GM18499 (cell line): Measurements from ENCODE around the gene ATG9B.

Source experiments
- ATAC-seq: cut with Tn5 transposase; IDR thresholded peaks from one replicate; pipeline ENCODE4 v1.9.1; 2021; ENCODE audit warnings: moderate number of reproducible peaks; ENCODE audit not compliant: insufficient read depth, unreplicated experiment

ATG9B gene

DNA sequence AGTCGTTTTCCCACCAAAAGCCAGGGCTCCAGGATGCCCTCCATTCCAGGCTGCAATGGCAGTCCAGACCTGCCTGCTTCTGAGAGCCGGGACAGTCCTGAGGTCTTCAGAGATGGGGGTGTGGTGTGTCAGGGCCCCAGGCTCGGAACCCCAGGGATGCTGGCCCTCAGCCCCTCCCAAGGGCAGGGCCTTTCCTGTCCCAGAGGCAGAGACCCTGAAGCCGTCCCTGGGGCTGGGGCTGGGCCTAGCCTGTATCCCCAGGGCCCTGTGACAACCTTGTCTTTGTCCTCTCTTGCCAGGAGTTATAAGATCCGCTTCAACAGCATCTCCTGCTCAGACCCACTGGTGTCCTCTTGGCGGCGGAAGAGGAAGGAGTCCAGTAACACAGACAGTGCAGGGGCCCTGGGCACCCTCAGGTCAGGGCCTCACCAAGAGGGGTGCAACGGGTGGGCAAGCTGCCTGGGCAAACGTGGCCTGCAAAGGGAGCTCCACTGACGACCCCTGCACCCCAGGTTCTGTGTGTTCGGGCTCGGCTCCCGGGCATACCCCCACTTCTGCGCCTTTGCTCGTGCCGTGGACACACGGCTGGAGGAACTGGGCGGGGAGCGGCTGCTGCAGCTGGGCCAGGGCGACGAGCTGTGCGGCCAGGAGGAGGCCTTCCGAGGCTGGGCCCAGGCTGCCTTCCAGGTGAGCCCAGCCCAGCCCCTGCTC is 17.5 kb downstream of the ATG9B start:
- no peak for ATAC-seq

DNA sequence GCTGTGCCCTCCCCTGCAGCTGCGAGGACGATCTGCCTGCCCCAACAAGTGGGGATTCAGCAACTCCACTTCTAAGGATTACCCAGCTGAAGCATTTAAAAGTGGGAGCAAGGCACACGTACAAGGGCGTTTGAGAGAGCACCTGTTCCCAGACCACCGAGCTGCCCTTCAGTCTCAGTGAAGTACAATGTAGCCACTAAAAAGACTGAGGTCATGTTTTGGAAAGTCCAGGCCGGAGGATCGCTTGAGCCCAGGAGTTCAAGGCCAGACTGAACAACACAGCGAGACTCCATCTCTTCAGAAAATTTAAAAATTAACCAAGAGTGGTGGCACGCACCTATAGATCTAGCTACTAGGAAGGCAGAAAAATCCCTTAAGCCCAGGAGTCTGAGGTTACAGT is 18.7 kb downstream of the ATG9B start:
- no peak for ATAC-seq

DNA sequence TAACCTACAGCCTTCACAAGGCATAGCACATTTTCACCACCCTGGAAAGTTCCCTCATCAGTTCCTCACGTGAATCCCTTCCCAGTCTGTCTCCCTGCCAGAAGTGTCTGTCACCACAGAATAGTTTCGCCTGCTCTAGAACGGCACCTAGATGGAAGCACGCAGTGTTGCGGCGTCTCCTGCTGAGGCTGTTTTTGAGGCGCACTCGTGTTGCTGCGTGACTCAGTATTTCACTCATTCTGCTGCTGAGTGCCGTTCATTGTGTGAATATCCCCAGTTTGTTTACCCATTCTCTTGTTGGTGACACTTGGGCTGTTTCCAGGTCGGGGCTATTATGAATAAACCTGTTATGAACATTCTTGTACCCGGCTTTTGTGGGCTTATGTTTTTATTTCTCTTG is 20.7 kb downstream of the ATG9B start:
- ATAC-seq = no peak

DNA sequence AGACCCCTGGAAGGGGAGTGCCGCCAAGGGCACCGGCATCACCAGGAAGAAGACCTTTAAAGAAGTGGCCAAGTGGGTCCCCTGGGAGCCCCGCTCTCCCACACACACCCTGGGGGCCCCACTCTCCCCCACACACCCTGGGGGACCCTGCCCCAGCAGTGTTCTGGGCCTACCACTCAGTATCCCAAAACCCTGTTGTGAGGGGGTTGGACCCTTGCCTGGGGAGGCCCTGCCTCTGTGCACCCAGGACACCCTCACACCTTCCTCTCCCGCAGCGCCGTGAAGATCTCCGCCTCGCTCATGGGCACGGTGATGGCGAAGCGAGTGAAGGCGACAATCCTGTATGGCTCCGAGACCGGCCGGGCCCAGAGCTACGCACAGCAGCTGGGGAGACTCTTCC is 22.7 kb downstream of the ATG9B start:
- ATAC-seq = no peak

DNA sequence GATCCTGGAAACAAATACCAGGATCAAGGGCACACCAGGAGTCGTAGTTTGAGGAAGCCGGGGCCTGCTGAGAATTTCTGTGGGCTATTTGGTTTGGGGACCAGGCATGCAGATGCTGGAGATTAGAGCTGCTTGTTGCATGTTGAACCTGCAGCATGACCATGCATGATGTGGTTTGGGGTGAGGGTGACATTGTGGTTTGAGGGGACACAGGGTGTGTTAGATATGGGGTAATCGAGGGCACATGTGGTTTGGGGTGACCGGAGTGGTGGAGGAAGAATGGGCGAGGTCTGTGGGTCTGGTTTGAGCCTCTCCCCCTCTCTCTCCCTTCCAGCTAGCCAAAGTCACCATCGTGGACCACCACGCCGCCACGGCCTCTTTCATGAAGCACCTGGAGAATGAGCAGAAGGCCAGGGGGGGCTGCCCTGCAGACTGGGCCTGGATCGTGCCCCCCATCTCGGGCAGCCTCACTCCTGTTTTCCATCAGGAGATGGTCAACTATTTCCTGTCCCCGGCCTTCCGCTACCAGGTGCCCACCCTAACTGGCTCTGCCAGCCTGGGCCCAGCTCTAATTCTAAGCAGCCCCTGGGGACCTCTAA is 23.3 kb downstream of the ATG9B start:
- no peak for ATAC-seq

DNA sequence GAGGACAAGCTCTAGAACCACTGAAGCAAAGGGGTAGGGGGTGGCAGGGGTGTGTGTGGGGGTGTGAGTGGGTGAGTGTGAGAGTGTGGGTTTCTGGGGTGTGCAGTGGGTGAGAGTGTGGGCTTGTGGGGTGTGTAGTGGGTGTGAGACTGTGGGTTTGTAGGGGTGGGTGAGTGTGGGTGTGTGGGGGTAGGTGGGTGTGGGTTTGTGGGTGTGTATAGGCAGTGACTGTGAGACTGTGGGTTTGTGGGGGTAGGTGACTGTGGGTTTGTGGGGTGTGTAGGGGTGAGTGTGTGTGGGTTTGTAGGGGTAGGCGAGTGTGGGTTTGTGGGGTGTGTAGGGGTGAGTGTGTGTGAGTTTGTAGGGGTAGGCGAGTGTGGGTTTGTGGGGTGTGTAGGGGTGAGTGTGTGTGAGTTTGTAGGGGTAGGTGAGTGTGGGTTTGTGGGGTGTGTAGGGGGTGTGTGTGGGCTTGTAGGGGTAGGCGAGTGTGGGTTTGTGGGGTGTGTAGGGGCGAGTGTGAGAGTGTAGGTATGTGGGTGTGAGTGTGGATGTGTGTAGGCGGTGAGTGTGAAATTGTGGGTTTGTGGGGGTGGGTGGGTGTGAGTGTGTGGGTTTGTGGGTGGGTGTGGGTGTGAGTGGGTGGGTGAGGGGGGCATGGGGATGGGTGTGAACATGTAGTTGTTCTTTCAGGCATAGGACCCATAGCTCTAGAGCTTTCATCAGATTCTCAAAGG is 24.6 kb downstream of the ATG9B start:
- ATAC-seq = no peak

DNA sequence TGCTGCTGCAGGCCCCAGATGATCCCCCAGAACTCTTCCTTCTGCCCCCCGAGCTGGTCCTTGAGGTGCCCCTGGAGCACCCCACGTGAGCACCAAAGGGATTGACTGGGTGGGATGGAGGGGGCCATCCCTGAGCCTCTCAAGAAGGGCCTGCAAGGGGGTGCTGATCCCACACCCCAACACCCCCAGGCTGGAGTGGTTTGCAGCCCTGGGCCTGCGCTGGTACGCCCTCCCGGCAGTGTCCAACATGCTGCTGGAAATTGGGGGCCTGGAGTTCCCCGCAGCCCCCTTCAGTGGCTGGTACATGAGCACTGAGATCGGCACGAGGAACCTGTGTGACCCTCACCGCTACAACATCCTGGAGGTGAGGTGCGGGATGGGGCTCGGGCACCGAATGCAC is 25.3 kb downstream of the ATG9B start:
- ATAC-seq = no peak

DNA sequence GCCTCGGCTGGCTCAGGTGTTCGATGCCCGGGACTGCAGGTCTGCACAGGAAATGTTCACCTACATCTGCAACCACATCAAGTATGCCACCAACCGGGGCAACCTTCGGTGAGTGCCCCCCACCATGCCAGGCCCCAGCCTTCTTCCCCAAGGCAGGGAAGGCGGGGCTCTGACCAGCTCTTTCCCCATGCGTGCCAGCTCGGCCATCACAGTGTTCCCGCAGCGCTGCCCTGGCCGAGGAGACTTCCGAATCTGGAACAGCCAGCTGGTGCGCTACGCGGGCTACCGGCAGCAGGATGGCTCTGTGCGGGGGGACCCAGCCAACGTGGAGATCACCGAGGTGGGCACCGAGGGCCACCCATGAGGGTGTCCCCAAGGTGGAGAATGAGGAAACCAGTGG is 26.0 kb downstream of the ATG9B start:
- ATAC-seq = no peak

DNA sequence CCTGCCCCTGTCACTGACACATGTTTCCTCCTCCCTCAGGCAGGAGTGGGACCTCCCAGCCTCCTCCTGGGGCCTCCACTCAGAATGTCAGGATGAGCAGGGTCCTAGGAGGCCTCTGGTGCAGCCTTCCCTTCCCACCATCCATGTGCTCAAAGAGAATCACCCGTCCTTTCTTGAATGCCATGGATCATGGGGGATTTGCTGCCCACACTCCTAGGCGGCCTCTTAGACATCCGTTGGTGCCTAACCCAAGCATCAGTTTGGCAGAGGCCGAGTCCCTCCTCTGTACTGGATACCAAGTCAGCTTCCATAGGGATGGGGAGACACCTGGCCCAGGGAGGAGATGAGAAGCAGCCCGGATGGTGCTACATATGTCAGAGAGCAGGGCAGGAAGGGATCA is 26.5 kb downstream of the ATG9B start:
- no peak for ATAC-seq

DNA sequence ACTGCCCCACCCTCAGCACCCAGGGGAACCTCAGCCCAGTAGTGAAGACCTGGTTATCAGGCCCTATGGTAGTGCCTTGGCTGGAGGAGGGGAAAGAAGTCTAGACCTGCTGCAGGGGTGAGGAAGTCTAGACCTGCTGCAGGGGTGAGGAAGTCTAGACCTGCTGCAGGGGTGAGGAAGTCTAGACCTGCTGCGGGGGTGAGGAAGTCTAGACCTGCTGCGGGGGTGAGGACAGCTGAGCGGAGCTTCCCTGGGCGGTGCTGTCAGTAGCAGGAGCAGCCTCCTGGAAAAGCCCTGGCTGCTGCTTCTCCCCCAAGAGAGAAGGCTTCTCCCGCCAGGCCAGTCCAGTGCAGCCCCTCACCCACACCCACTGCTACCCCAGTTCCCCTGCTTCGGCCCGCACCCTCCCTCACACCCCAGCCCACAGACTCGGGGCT is 27.2 kb downstream of the ATG9B start:
- no peak for ATAC-seq

DNA sequence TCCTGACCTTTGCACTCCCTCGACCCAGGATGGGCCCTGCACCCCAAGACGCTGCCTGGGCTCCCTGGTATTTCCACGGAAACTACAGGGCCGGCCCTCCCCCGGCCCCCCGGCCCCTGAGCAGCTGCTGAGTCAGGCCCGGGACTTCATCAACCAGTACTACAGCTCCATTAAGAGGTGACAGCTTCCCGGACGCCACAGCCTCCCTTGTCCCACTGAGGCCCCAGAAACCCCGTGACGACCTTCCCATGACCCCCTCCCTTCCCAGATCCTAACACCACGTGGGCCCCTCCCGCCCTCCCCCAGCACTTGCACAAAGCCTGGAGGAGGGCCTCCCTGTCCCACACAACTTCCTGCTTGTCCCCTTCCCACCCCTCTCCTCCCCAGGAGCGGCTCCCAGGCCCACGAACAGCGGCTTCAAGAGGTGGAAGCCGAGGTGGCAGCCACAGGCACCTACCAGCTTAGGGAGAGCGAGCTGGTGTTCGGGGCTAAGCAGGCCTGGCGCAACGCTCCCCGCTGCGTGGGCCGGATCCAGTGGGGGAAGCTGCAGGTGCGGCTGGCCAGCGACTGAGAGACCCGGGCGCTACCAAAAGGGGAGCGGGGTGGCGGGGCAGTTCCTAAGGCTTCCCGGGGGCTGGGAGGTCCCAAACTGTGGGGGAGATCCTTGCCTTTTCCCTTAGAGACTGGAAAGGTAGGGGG is 27.8 kb downstream of the ATG9B start:
- ATAC-seq = no peak

DNA sequence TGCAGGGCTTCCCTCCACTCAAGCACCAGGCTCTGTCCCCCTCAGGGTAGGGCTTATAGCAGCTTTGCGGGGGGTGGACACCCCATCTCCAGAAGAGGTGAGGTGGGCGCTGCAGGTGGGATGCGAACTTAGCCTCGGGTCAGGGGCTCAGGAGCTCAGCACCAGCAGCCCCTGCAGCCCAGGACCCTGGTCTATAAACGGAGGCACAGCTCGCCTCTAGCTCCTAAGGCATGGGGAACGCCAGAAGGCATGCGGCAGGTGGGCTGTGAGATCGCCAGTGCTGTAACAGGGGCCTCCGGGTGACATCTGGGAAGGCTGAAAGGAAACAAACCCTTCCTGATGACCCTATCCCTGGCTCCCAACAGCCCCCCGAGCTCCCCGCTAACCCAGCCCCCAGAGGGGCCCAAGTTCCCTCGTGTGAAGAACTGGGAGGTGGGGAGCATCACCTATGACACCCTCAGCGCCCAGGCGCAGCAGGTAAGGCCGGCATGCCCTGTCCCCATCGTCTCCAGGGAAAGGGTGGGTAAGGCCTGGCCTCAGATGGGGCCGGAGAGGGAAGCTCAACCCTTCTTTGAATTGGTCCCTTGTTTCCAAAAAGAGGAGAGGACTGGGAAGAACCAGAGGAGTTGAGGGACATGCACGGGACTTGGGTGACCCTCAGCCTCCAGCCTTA is 29.3 kb downstream of the ATG9B start:
- ATAC-seq = no peak

DNA sequence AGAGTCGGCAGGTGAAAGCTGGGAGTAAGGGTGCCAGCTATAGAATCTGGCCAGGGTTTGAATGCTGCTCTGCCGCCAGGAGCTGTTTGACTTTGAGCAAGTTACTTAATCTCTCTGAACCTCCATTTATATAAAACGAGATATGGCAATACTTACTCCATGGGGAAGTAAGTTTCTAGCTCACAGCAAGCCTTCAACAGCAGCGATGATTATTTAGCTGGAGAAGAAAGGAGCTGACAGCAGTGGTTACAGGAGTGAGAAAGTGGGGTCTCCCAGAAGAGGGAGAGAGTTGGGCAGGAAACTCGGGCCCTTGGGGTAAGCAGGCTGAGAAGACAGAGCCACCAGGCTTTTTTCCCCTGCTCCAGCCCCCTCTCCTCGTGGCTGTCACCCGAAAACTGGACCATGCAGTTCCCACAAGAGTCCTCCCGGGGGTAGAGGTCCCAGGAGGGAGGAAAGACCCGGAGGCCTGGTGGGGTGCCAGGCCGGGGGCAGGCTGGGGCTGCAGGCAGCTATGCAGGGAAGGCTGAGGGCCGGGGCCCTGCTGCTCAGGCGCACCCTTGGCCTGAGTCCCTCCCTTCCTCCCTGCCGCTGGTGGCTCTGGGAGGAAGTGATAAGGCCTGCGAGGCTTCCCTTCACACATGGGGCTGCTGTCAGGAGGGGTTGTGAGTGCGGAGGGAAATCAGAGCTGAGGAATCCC is 30.0 kb downstream of the ATG9B start:
- no peak for ATAC-seq

DNA sequence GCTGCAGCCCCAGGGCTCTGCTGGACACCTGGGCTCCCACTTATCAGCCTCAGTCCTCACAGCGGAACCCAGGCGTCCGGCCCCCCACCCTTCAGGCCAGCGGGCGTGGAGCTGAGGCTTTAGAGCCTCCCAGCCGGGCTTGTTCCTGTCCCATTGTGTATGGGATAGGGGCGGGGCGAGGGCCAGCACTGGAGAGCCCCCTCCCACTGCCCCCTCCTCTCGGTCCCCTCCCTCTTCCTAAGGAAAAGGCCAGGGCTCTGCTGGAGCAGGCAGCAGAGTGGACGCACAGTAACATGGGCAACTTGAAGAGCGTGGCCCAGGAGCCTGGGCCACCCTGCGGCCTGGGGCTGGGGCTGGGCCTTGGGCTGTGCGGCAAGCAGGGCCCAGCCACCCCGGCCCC is 30.8 kb downstream of the ATG9B start:
- ATAC-seq = no peak

DNA sequence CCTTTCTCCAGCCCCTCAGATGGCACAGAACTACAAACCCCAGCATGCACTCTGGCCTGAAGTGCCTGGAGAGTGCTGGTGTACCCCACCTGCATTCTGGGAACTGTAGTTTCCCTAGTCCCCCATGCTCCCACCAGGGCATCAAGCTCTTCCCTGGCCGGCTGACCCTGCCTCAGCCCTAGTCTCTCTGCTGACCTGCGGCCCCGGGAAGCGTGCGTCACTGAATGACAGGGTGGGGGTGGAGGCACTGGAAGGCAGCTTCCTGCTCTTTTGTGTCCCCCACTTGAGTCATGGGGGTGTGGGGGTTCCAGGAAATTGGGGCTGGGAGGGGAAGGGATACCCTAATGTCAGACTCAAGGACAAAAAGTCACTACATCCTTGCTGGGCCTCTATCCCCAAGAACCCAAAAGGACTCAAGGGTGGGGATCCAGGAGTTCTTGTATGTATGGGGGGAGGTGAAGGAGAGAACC is 31.4 kb downstream of the ATG9B start:
- no peak for ATAC-seq

DNA sequence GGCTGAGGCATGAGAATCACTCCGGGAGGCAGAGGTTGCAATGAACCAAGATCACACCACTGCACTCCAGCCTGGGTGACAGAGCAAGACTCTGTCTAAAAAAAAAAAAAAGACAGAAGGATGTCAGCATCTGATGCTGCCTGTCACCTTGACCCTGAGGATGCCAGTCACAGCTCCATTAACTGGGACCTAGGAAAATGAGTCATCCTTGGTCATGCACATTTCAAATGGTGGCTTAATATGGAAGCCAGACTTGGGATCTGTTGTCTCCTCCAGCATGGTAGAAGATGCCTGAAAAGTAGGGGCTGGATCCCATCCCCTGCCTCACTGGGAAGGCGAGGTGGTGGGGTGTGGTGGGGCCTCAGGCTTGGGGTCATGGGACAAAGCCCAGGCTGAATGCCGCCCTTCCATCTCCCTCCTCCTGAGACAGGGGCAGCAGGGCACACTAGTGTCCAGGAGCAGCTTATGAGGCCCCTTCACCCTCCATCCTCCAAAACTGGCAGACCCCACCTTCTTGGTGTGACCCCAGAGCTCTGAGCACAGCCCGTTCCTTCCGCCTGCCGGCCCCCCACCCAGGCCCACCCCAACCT is 32.1 kb downstream of the ATG9B start:
- no peak for ATAC-seq

DNA sequence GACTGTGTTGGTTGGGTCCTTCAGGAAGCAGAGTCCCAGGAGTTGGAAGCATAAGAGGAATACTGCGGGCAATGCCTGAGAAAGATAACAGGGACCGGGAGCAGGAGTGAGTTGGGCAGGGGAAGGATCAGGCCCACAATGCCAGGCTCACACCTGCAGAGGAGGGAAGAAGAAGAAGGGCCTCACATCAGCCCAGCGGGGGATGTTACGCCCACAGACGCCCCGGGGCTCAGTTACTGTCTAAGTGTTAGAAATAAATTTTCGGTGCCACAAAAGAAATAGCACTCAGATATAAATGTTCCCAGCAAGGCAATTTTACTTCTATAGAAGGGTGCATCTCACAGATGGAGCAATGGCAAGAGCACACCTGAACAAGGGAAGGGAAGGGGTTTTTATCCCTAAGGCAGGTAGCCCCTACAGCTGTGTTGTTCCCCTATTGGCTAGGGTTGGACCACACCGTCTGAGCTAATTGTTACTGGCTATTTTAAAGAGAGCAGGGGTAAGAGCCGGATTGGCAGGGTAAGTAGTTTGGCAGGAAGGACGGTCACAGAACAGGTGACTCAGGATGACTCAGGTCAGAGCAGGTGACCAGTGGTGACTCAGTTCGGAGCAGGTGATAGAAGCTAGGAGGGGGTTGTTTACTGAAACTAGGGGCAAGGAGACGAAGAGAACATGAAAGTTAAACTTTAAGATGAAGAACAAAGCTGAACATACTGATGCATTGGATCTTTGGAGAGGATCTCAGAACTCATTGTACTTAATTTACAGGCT is 33.7 kb downstream of the ATG9B start, which contains the start of gene NOS3:
NOS3 (plus strand) TSS at position 602 of the 771 bp plus-strand sequence. CDS start 2,787 bp downstream, outside the sequence.
- no peak for ATAC-seq

DNA sequence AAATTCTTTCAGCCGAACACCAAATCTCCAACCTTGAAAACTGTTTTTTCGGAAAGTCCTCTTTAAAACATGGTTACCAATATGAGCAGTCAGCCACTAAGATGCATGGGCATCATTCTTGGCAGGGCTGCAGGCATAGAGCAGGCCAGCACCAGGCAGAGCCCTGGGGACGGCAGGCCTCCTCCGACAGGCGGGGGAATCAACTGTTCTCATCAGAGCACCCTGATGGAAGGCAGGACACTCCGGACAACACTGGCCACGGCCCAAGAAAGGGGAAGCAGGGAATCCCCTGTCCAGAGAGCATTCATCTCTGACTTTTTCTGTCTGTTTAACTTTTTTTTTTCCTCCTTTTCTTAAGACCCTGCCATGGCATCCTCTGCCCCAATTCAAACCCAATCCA is 34.8 kb downstream of the ATG9B start:
- no peak for ATAC-seq
